ENCODE data around the gene PES1.

PES1 gene

DNA sequence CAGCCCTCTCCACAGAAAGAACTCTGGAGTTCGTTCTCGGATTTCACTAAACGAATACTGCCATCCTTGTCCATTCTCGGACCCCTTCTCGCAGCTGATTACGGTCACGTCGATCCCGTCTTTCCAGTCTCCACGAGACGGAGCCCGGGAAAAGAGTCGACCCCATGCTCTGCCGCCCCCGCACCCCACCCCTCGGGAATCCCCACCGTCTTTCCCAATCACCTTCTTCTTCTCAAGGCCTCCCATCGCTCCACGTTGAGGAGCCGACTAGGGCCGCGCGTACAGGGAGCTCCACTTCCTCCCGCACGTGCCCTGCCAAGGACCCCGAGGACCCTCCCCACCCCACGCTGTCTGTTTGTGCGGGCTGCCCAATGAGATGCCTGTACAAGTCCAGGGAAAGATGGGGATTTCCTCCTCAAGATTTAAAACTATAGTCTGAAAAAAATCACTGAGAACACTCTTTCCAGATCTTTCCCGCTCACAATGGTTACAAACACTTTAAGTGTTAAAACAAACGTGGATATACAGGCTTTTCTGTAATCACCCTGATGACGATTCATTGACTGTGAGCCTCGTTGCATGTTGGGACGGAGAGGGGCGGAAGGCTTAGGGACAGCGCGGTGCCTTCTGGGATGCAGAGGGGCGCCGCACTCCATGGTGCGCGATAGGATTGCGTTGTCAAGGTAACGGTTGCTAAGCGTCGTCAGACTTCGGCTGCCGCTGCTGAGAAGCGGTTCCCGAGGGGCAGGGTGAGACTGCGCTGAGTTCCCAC is at the start of gene PES1:
Gene PES1 (minus strand): TSS at position 323 of the 772 bp plus-strand sequence. CDS start 77 bp downstream, at position 246.
- peak; percentile 98 for DNase-seq (ENCODE audit: low spot score)

DNA sequence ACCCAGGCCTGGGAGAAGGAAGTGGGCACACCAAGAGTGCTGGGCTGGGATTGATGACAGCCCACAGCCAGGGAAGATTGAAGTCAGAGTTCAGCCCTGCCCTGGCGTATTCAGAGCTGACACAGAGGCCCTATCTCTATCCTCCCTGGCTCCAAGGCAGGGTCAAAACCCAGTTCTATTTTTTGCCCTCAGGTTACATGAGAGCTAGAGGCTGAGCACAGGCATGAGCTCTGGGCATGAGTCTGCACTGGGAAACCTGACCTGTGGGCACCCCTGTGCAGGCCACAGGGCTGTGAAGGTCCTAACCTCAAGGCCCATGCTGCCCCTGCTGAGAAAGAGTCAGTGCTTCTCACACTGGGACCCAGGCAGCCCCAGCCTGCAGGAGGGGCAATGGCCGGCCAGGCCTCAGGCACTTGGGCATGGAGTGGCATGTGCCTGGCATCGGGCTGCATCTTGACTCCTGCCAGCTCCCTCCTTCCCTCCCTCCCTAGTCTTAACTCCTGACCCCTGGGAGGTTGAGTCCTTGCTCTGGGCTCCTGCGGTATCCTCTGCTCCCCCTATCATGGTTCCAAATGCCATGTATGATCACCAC is 49.2 kb upstream of the PES1 start:
- TF ChIP-seq, protein P1, sequence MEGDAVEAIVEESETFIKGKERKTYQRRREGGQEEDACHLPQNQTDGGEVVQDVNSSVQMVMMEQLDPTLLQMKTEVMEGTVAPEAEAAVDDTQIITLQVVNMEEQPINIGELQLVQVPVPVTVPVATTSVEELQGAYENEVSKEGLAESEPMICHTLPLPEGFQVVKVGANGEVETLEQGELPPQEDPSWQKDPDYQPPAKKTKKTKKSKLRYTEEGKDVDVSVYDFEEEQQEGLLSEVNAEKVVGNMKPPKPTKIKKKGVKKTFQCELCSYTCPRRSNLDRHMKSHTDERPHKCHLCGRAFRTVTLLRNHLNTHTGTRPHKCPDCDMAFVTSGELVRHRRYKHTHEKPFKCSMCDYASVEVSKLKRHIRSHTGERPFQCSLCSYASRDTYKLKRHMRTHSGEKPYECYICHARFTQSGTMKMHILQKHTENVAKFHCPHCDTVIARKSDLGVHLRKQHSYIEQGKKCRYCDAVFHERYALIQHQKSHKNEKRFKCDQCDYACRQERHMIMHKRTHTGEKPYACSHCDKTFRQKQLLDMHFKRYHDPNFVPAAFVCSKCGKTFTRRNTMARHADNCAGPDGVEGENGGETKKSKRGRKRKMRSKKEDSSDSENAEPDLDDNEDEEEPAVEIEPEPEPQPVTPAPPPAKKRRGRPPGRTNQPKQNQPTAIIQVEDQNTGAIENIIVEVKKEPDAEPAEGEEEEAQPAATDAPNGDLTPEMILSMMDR (IDR thresholded peaks at IDR 0.05; ENCODE audit: extremely low read depth, missing control alignments) = no peak
- no peak for DNase-seq (ENCODE audit: low spot score)

More for the DNA sequence above, at the start of gene PES1:
- TF ChIP-seq, protein P1 (IDR thresholded peaks at IDR 0.05; ENCODE audit: extremely low read depth, missing control alignments) = no peak

GRCh38 chr22:30640361-30640760 is 48.7 kb upstream of the PES1 start:
- DNase-seq (ENCODE audit: low spot score) = no peak
- TF ChIP-seq, protein P1 (IDR thresholded peaks at IDR 0.05; ENCODE audit: extremely low read depth, missing control alignments) = no peak

DNA sequence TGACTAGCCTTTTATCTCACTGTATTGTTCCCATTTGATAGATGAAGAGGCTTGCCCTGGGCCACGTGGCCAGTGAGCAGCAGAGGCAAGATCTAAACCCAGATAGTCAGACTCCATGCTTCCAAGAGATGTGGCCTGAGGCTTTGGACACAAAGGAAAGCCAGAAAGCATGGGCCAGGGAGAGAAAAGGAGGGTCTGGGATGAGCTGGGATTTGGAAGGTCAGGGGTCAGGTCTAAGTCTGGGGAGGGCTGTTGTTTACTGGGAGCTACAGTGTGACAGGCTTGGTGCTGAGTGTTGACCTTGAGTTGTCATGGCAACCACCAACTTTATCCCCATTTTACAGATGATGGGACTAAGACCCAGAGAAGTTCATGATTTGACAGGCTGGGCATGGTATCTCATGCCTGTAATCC is 46.0 kb upstream of the PES1 start:
- TF ChIP-seq, protein P1 (IDR thresholded peaks at IDR 0.05; ENCODE audit: extremely low read depth, missing control alignments) = no peak

GRCh38 chr22:30636226-30637077 is 44.7 kb upstream of the PES1 start:
- peak; percentile 48 for DNase-seq (ENCODE audit: low spot score)
- TF ChIP-seq, protein P1 (IDR thresholded peaks at IDR 0.05; ENCODE audit: extremely low read depth, missing control alignments) = no peak

More for the DNA sequence above, 46.0 kb upstream of the PES1 start:
- DNase-seq (ENCODE audit: low spot score) = no peak

GRCh38 chr22:30635273-30636225 is 43.8 kb upstream of the PES1 start, which contains the start of gene SLC35E4:
Gene SLC35E4, plus strand, starts transcription at chr22:30635781. Its CDS starts 670 bp downstream, at chr22:30636451.
- DNase-seq (ENCODE audit: low spot score) = peak; percentile 98
- TF ChIP-seq, protein P1 (IDR thresholded peaks at IDR 0.05; ENCODE audit: extremely low read depth, missing control alignments) = no peak

Measured in GM20000 (cell line).